Vagina (tissue), 2 donors: ENCODE data around the gene NEK7.

ENCODE experiments used
- CTCF ChIP-seq, 3 experiments: fragments of 450-650 bp in 2 of 3; fragments of 200-600 bp in 1 of 3; sonication (generic) in 1 of 3; IDR thresholded peaks; one replicate each; pipeline ENCODE4 v1.5.1; 2017 to 2019; ENCODE audit warnings: antibody characterized with exemption in 3 of 3, mild to moderate bottlenecking in 2 of 3, moderate library complexity in 2 of 3
- POLR2A ChIP-seq, 2 donors: fragments of 450-650 bp; IDR thresholded peaks; one replicate each; pipeline ENCODE4 v1.6.1; 2017; ENCODE audit warnings: antibody characterized with exemption in 2 of 2, mild to moderate bottlenecking in 2 of 2, moderate library complexity in 2 of 2

- no peak for TF ChIP-seq POLR2A (IDR thresholded peaks at IDR 0.05)
- TF ChIP-seq CTCF (IDR thresholded peaks at IDR 0.05) = no peak
These were observed 18.8 kb downstream of the NEK7 start for GRCh38 chr1:198175423-198176170.
